ENCODE data around the gene MAEL. TPM values are rescaled to one million over a fixed set of nuclear protein-coding genes. Genes with fewer than 3 reads are reported as not detected.

The MAEL gene
- 1.6 TPM for total RNA-seq

GRCh38 chr1:166988974-166989515, at the start of gene MAEL:
Gene MAEL (plus strand): TSS chr1:166989280. CDS start chr1:166989353, 73 bp downstream.

DNA sequence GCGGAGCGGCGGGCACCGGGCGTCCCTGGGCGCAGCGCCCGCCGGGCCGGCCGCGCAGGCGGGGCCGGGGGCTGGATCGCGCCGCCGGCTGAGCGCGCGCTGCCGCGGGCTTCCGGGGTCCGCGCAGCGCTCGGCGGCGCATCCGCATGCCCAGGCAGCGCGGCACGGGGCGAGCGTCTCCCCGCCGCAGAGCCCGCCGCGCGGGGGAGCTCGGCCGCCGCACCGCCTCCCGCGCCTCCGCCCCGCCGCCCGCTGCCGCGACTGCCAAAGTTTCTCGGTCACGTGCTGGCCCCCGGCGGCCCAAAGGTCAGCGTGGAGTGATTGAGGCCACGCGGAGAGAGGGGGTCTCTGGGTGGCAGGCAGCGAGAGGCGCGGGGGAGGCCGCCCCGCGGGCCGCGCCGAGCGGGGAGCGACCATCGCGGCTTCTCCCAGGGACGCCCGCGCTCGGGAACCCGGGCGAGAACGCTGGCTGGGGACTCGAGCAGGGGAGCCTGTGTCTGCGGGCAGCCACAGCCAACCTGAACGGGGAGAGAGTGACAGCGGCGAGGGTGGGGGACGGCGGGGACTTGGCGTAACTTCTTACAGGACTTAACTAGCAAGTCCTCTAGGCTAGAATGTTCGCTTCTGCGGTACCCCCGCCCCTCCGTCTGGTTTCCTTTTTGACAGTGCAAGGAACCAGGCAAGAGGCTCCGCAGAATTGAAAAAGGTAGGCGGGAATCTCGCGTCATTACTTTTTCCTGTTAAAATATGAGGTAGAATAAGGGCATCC, 13.5 kb upstream of the MAEL start, which contains the start of gene ILDR2:
Gene ILDR2, minus strand, starts transcription at position 180 of the 769 bp plus-strand sequence. CDS start 272 bp downstream, outside the sequence.

Small RNAs within 50 kb of the gene (small RNA-seq; reads per million reads assigned to genes)
- gene RNA5SP65 (ENCODE audit: low replicate concordance), result 0.15 reads per million

Other genes starting within 250 kb of the MAEL start
- gene POGK, start 149.8 kb upstream of the MAEL start, total RNA-seq, result 67.6 TPM
- 39.8 TPM for gene TADA1, start 113.0 kb upstream of the MAEL start, total RNA-seq
- gene ILDR2, start 13.7 kb upstream of the MAEL start, total RNA-seq, result 30.4 TPM
- gene GPA33, start 101.1 kb downstream of the MAEL start, total RNA-seq, result not detected
- under 0.01 TPM for gene STYXL2, start 104.8 kb downstream of the MAEL start, total RNA-seq
- gene POU2F1, start 231.6 kb downstream of the MAEL start, total RNA-seq, result 83.6 TPM

Data from parietal lobe (tissue), 2 donors.